Measurements from ENCODE around the gene TGFBI. TPM values are rescaled to one million over a fixed set of nuclear protein-coding genes. Genes with fewer than 3 reads are reported as not detected.

Gene TGFBI
- total RNA-seq, 4 donors from 2014 or later = 7.3 to 63.5 (median 33.3) TPM

- TF ChIP-seq POLR2A (IDR thresholded peaks at IDR 0.05) = no peak
- TF ChIP-seq CTCF (IDR thresholded peaks at IDR 0.05) = peak in 2 of 6 experiments; percentile 33 to 44
- intact Hi-C loops (cut with DNase I) = no loop called here
- H3K4me3 ChIP-seq = no peak overlapping the region
- H3K36me3 ChIP-seq = no peaks in the 10 kb centered on the region
- no peaks in the 10 kb centered on the region for H3K9me3 ChIP-seq
- H3K27me3 ChIP-seq = no peaks in the 10 kb centered on the region
- H3K27ac ChIP-seq = peak overlapping the region in 2 of 4 donors; percentile 3 to 42
- 29 to 83% methylated on average over 1 to 2 of the region's 2 CpGs for WGBS, 2 donors
- H3K4me1 ChIP-seq = peaks cover 0 to 42% (median 15%) of the 10 kb centered on the region in 3 donors
- DNase-seq = no peak
These were observed 79.4 kb downstream of the TGFBI start for GRCh38 chr5:136108180-136108611.

- intact Hi-C loops (cut with DNase I) = no loop called here
- H3K36me3 ChIP-seq = no peaks in the 10 kb centered on the region
- 100% methylated on average over 1 of the region's 1 CpG for WGBS, 2 donors
- no peak for DNase-seq
- no peaks in the 10 kb centered on the region for H3K9me3 ChIP-seq
- no peaks in the 10 kb centered on the region for H3K27me3 ChIP-seq
- H3K4me3 ChIP-seq = no peak overlapping the region
- peaks cover 0 to 46% (median 15%) of the 10 kb centered on the region in 3 donors for H3K4me1 ChIP-seq
- no peak for TF ChIP-seq CTCF (IDR thresholded peaks at IDR 0.05)
- no peak for TF ChIP-seq POLR2A (IDR thresholded peaks at IDR 0.05)
- H3K27ac ChIP-seq = peak overlapping the region in 1 of 4 donors; percentile 21
These were observed 80.0 kb downstream of the TGFBI start for GRCh38 chr5:136108766-136109165.

GRCh38 chr5:136109453-136110135 lies 80.8 kb downstream of the TGFBI start:
- H3K36me3 ChIP-seq = no peaks in the 10 kb centered on the region
- no peaks in the 10 kb centered on the region for H3K27me3 ChIP-seq
- no peak overlapping the region for H3K4me3 ChIP-seq
- no peak for DNase-seq
- H3K4me1 ChIP-seq = peaks cover 0 to 46% (median 8%) of the 10 kb centered on the region in 3 donors
- intact Hi-C loops (cut with DNase I) = no loop called here
- WGBS, 2 donors = 84 to 89% methylated on average over 5 of the region's 5 CpGs
- no peak for TF ChIP-seq CTCF (IDR thresholded peaks at IDR 0.05)
- TF ChIP-seq POLR2A (IDR thresholded peaks at IDR 0.05) = no peak
- peak overlapping the region in 1 of 4 donors; percentile 21 for H3K27ac ChIP-seq
- H3K9me3 ChIP-seq = no peaks in the 10 kb centered on the region

Small RNA genes lying within 50 kb of the gene (small RNA-seq; reads per million reads assigned to genes)
- gene VTRNA2-1 = 0 to 0.71 (median 0.11) reads per million in 4 donors

Other genes starting within 250 kb of the TGFBI start
- gene SLC25A48, start 194.3 kb upstream of the TGFBI start, total RNA-seq = 1 to 10 TPM in 1 of 4 donors, under 1 TPM in 3; 0.19 to 1.3 (median 0.48) TPM
- not detected for gene IL9, start 133.1 kb upstream of the TGFBI start, total RNA-seq
- not detected for gene LECT2, start 74.0 kb upstream of the TGFBI start, total RNA-seq
- 10 to 100 TPM; 32.0 to 49.6 (median 38.1) TPM for gene SMAD5, start 103.9 kb downstream of the TGFBI start, total RNA-seq
- gene SMIM32, start 164.2 kb downstream of the TGFBI start, total RNA-seq = not detected

Data from esophagus squamous epithelium (tissue), 5 donors.